GM12865 (cell line): ENCODE measurements around the gene MARVELD2.
A peak's percentile ranks its signal among the peaks of the same experiment; 100 is the strongest.

Experiments
- DNase-seq: peaks from one replicate; pipeline ENCODE4 v3.0.0; 2010; ENCODE audit warnings: low read depth
- H3K4me3 ChIP-seq: 2 replicates; pipeline ENCODE4 v1.5.1; 2011; ENCODE audit warnings: mild to moderate bottlenecking, low read depth, low read length, control low read depth
- TF ChIP-seq, protein P1 (sequence below): IDR thresholded peaks from 2 replicates; pipeline ENCODE4 v1.5.1; 2011; ENCODE audit warnings: low read length, control low read depth, low read depth, inconsistent platforms; ENCODE audit not compliant: insufficient read depth; ENCODE audit errors: missing control alignments

MARVELD2 gene

DNA sequence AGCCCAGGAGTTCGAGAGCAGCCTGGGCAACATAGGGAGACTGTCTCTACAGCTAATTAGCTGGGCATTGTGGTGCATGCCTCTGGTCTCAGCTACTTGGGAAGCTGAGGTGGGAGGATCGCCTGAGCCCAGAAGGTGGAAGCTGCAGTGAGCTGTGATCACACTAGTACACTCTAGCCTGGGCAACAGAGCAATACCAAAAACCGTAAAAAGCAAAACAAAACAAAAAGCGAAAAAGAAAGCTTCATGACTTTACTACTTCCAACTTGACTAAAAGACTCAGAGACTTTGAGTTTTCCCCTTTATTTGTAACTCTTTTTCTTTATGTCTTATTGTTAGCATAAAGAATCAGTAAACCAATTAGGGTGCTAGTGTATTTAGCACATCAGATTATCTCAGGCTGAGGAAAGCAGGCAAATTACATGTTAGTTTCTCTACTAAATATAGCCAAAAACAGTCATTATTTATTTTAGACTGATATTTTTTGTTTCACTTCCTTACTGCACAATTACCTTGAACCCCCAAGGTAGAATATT lies 39.9 kb upstream of the MARVELD2 start:
- peak; percentile 75 for DNase-seq
- peak overlapping the region; percentile 40 for H3K4me3 ChIP-seq
- TF ChIP-seq, protein P1, sequence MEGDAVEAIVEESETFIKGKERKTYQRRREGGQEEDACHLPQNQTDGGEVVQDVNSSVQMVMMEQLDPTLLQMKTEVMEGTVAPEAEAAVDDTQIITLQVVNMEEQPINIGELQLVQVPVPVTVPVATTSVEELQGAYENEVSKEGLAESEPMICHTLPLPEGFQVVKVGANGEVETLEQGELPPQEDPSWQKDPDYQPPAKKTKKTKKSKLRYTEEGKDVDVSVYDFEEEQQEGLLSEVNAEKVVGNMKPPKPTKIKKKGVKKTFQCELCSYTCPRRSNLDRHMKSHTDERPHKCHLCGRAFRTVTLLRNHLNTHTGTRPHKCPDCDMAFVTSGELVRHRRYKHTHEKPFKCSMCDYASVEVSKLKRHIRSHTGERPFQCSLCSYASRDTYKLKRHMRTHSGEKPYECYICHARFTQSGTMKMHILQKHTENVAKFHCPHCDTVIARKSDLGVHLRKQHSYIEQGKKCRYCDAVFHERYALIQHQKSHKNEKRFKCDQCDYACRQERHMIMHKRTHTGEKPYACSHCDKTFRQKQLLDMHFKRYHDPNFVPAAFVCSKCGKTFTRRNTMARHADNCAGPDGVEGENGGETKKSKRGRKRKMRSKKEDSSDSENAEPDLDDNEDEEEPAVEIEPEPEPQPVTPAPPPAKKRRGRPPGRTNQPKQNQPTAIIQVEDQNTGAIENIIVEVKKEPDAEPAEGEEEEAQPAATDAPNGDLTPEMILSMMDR, result no peak

DNA sequence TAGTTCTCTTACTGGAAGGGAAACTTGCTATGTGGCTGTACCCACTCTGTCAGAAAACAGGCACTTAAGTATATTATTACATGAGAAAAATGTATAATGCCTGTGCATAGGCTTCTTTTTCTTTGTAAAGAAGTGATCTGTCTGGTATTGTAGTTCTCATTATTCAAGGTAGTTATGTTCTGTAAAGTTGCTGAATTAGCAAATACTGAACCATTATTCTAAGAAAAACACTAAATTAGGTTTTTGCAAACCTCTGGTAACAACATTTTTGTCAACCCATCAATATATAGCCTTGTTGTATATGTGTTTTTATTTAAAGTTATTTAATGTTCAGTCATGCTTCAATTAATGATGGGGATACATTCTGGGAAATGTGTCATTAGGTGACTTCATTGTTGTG lies 36.5 kb upstream of the MARVELD2 start:
- TF ChIP-seq, protein P1, result no peak
- no peak for DNase-seq

GRCh38 chr5:69404659-69405330 lies 10.1 kb upstream of the MARVELD2 start:
- no peak overlapping the region for H3K4me3 ChIP-seq
- TF ChIP-seq, protein P1, result no peak
- no peak for DNase-seq

More for the DNA sequence above, 36.5 kb upstream of the MARVELD2 start:
- H3K4me3 ChIP-seq, result no peak overlapping the region

GRCh38 chr5:69415584-69415958 lies 655 bp downstream of the MARVELD2 start:
- peak overlapping the region; percentile 59 for H3K4me3 ChIP-seq
- TF ChIP-seq, protein P1, result no peak
- no peak for DNase-seq

- DNase-seq, result no peak
- TF ChIP-seq, protein P1, result no peak
- H3K4me3 ChIP-seq, result no peak overlapping the region
Measured at GRCh38 chr5:69416180-69416579, 1.3 kb downstream of the MARVELD2 start.

DNA sequence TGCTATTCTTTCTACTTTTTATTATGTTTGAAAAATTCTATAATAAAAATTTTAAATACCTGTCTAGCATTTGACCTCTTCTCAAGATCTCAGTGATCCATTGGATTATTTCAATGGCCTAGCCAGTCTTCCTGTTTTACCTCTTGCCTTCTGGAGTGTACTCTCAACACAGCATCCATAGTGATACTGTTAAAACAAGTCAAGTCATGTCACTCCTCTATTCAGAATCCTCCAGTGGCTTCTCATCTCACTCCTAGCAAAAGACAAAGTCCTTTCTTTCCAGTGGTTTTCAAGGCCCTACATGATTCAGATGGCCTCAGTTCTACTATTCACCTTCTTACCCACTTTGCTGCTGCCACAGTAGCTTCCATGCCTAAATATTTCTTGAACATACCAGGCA lies 1.8 kb downstream of the MARVELD2 start:
- TF ChIP-seq, protein P1, result no peak
- no peak overlapping the region for H3K4me3 ChIP-seq
- DNase-seq, result no peak

DNA sequence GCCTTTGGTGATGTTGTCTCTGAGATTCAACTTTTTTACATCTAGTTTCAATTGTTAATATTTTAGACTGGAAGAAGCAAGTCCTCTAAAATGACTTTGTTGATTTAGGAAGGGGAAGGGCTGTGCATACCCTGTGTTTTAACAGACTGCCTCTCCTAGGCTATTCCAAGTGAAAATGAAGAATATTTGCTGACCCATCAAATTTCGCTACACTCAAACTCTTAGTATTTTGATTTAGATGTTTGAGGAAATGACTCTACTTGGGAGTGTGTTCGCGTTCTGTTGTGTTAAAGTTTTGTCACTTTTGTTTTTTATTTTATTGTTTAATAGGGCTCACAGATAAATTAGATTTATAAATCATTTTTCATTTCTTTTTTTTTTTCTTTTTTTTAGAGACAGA lies 3.6 kb downstream of the MARVELD2 start:
- no peak for DNase-seq
- TF ChIP-seq, protein P1, result no peak
- H3K4me3 ChIP-seq, result no peak overlapping the region
